ENCODE results near the gene FN3K.
A peak's percentile ranks its signal among the peaks of the same experiment; 100 is the strongest.

Gene FN3K

GRCh38 chr17:82698065-82698973 is 37.1 kb upstream of the FN3K start, which contains the start of gene RAB40B:
TSS of gene RAB40B (minus strand) at chr17:82698698. CDS start at chr17:82698596, 102 bp downstream.
- peak; percentile 77; the same call in 1 of the 2 replicates for TF ChIP-seq ZFX (IDR thresholded peaks at IDR 0.05)
- TF ChIP-seq, protein P1, sequence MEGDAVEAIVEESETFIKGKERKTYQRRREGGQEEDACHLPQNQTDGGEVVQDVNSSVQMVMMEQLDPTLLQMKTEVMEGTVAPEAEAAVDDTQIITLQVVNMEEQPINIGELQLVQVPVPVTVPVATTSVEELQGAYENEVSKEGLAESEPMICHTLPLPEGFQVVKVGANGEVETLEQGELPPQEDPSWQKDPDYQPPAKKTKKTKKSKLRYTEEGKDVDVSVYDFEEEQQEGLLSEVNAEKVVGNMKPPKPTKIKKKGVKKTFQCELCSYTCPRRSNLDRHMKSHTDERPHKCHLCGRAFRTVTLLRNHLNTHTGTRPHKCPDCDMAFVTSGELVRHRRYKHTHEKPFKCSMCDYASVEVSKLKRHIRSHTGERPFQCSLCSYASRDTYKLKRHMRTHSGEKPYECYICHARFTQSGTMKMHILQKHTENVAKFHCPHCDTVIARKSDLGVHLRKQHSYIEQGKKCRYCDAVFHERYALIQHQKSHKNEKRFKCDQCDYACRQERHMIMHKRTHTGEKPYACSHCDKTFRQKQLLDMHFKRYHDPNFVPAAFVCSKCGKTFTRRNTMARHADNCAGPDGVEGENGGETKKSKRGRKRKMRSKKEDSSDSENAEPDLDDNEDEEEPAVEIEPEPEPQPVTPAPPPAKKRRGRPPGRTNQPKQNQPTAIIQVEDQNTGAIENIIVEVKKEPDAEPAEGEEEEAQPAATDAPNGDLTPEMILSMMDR (conservative IDR thresholded peaks at IDR 0.05) = no peak
- peak within 1 kb of the TSS; percentile 49 for H3K27ac ChIP-seq

- H3K27ac ChIP-seq = no peak overlapping the region; the same call in 1 of the 2 replicates
- TF ChIP-seq, protein P1 (conservative IDR thresholded peaks at IDR 0.05) = no peak
- no peak for TF ChIP-seq ZFX (IDR thresholded peaks at IDR 0.05)
Observed at GRCh38 chr17:82698974-82699442, 36.4 kb upstream of the FN3K start.

DNA sequence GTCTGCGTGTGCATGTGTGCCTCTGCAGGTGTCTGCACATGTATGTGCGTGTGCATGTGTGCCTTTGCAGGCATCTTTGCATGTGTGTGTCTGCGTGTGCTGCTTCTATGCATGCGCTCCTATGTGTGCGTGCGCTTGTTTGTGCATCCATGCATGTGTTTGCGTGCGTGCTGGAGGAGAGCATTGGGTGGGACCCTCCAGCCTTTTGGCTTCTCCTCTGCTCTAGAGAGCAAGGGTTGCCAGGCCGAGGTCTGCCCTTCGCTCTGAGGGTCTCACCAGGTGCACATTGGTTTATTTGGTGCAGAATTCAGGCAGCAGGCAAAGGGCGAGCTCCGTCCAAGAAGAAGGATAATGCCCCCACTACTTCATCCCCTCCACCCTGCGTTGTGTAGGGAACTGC is 35.9 kb upstream of the FN3K start:
- TF ChIP-seq ZFX (IDR thresholded peaks at IDR 0.05) = no peak
- TF ChIP-seq, protein P1 (conservative IDR thresholded peaks at IDR 0.05) = no peak
- H3K27ac ChIP-seq = no peak overlapping the region

DNA sequence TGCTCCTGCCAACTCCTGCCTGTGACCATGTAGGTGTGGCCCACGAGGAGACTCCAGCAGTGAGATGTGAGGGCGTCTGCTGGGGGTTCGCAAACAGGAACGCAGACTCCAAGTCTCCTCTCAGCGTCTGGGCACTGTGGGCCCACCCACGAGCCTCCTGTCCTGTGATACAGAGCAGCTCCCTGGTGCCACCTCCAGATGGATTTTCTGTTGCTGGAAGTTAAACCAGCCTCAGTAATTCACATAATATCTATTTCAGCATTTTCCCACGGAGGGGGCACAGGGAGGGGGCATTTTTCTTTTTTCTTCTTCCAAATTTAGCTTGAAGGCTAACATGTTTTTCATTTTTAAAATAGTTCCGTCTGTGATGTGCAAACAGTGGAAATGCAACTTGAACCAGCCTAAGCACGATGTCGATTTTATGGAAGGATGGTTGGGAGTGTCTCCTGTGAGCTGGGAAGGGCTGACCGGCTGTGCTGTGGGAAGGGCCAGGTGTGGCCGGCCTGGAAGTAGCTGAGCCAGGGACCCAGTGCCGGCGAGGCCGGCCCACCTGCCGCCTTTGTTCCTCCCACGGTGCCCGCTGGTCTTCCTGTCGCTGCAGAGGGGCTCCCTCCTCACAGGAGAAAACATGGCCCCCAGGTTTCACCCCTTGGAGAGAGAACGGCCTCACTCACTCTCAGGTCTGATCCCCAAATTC is 33.0 kb upstream of the FN3K start:
- no peak overlapping the region for H3K27ac ChIP-seq
- TF ChIP-seq ZFX (IDR thresholded peaks at IDR 0.05) = no peak
- TF ChIP-seq, protein P1 (conservative IDR thresholded peaks at IDR 0.05) = no peak

- no peak overlapping the region for H3K27ac ChIP-seq
- TF ChIP-seq, protein P1 (conservative IDR thresholded peaks at IDR 0.05) = no peak
- no peak for TF ChIP-seq ZFX (IDR thresholded peaks at IDR 0.05)
Observed at GRCh38 chr17:82703036-82703745, 32.2 kb upstream of the FN3K start.

- TF ChIP-seq ZFX (IDR thresholded peaks at IDR 0.05) = no peak
- TF ChIP-seq, protein P1 (conservative IDR thresholded peaks at IDR 0.05) = no peak
Observed at GRCh38 chr17:82703935-82704865, 31.2 kb upstream of the FN3K start.

More at GRCh38 chr17:82703935-82704865, 31.2 kb upstream of the FN3K start:
- no peak overlapping the region for H3K27ac ChIP-seq

Measured in C4-2B (cell line).